GM13976 (cell line): ENCODE data around the gene PON1.

Source experiments
- DNase-seq: peaks from one replicate; pipeline ENCODE4 v3.0.0; 2012; ENCODE audit warnings: low spot score
- in situ Hi-C: fragments of 300-500 bp; cut with MboI; formaldehyde crosslinking; loops from one replicate; pipeline ENCODE4 v1.12.0; 2022; ENCODE audit warnings: low sequenced_read_pairs, mixed read lengths, inconsistent platforms; ENCODE audit not compliant: unreplicated experiment
- TF ChIP-seq, protein P1 (sequence below): IDR thresholded peaks from 2 replicates; pipeline ENCODE4 v1.5.1; 2012; ENCODE audit warnings: borderline replicate concordance, mild to moderate bottlenecking; ENCODE audit not compliant: insufficient read depth; ENCODE audit errors: extremely low read depth, missing control alignments, control extremely low read depth

Gene PON1

DNA sequence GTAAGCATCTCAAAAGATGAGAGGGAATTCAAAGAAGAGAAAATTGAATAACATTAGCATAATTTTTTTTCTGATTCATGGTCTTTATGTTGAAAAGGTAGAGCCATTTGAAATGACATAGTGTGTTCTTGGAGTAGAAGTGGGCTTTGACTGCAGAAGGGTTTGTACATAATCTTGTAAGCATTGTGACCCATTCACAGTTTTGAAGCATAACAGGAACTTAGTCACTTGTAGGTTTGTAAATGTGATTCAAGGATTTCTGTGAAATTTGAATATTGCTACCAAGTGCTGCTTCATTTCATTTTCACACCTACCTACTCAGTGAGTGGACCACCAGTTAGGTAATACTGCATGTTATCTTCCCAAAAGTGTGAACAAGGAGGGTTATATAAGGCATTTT, 68.6 kb downstream of the PON1 start:
- no peak for DNase-seq
- TF ChIP-seq, protein P1, sequence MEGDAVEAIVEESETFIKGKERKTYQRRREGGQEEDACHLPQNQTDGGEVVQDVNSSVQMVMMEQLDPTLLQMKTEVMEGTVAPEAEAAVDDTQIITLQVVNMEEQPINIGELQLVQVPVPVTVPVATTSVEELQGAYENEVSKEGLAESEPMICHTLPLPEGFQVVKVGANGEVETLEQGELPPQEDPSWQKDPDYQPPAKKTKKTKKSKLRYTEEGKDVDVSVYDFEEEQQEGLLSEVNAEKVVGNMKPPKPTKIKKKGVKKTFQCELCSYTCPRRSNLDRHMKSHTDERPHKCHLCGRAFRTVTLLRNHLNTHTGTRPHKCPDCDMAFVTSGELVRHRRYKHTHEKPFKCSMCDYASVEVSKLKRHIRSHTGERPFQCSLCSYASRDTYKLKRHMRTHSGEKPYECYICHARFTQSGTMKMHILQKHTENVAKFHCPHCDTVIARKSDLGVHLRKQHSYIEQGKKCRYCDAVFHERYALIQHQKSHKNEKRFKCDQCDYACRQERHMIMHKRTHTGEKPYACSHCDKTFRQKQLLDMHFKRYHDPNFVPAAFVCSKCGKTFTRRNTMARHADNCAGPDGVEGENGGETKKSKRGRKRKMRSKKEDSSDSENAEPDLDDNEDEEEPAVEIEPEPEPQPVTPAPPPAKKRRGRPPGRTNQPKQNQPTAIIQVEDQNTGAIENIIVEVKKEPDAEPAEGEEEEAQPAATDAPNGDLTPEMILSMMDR: no peak
- in situ Hi-C loops: no loop called here

DNA sequence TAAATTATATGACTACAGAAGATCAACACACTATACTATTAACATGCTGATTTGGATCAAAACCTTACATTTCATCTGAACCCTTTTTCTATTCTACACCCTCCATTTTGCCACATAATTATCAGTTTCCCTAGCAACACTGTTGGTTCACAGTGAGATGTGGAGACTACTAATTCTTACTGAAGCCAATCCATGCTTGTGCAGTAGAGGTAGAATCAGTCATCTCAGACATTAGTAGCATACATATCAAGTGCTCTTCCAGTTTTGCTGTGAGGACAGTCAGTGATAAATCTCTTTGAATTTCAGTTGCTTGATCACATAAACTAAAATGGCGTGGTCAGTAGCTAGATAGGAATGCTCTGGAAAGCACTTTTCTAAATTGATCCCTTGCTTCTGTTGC, 70.3 kb downstream of the PON1 start:
- DNase-seq: no peak
- in situ Hi-C loops: no loop called here
- TF ChIP-seq, protein P1: no peak

DNA sequence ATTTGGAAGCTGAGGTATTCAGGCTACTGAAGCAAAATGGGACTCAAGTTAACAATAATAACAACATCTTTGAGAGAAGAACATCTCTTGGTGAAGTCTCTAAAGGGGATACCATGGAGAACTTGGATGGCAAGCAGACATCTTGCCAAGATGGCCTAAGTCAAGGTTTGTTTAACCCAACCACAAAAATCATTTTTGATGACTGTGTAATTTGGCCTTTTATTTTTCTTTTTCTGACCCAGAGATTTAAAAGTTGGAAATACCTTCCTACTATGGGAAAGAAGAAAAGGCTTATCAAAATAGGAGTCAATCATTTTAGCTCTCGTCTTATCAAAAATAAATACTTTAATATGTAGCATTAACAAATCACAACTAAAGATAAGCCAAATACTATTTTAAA, 72.4 kb downstream of the PON1 start:
- in situ Hi-C loops: no loop called here
- TF ChIP-seq, protein P1: no peak
- DNase-seq: no peak

DNA sequence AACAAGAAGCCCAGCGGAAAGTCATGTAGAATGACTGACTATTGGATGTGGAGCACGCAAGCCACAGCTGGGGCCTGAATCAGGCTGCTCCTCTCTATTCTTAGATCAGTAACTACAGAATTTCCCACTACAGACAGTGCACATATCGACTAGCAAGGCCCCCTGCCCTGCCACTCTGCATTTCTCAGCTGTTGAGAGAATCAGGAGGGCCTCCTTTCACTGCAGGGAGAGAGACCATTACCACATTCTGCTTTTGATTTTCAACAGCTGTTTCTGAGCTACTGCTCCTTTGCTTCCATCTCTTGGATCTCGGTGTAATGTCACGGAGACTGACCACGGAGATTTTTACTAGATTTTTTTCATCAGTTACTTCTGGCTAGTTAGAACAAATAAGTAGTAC, 73.8 kb downstream of the PON1 start:
- in situ Hi-C loops: no loop called here
- TF ChIP-seq, protein P1: no peak
- no peak for DNase-seq
